ENCODE measurements around the gene DNAH17.

The DNAH17 gene

GRCh38 chr17:78573955-78574354 lies 3.2 kb downstream of the DNAH17 start:
- no peak for DNase-seq

GRCh38 chr17:78572239-78573205 lies 4.7 kb downstream of the DNAH17 start:
- DNase-seq = peak; percentile 51

GRCh38 chr17:78571329-78571728 lies 5.9 kb downstream of the DNAH17 start:
- DNase-seq = no peak

- DNase-seq = no peak
Observed at GRCh38 chr17:78568494-78569115, 8.6 kb downstream of the DNAH17 start.

GRCh38 chr17:78567991-78568390 lies 9.2 kb downstream of the DNAH17 start:
- DNase-seq = no peak

- no peak for DNase-seq
Observed at GRCh38 chr17:78566947-78567346, 10.2 kb downstream of the DNAH17 start.

- peak; percentile 75 for DNase-seq
Observed at GRCh38 chr17:78563189-78564145, 13.7 kb downstream of the DNAH17 start.

- DNase-seq = no peak
Observed at GRCh38 chr17:78562734-78563133, 14.5 kb downstream of the DNAH17 start.

- DNase-seq = no peak
Observed at GRCh38 chr17:78561166-78561565, 16.0 kb downstream of the DNAH17 start.

GRCh38 chr17:78560731-78561130 lies 16.5 kb downstream of the DNAH17 start:
- DNase-seq = no peak

GRCh38 chr17:78559749-78560368 lies 17.3 kb downstream of the DNAH17 start:
- DNase-seq = no peak

- DNase-seq = no peak
Observed at GRCh38 chr17:78558989-78559388, 18.2 kb downstream of the DNAH17 start.

- DNase-seq = peak; percentile 35
Observed at GRCh38 chr17:78558181-78558850, 18.9 kb downstream of the DNAH17 start.

- peak; percentile 66 for DNase-seq
Observed at GRCh38 chr17:78557598-78558039, 19.6 kb downstream of the DNAH17 start.

- no peak for DNase-seq
Observed at GRCh38 chr17:78556812-78557211, 20.4 kb downstream of the DNAH17 start.

- DNase-seq = peak; percentile 49
Observed at GRCh38 chr17:78555746-78556401, 21.3 kb downstream of the DNAH17 start.

- no peak for DNase-seq
Observed at GRCh38 chr17:78550464-78550863, 26.7 kb downstream of the DNAH17 start.

GRCh38 chr17:78548725-78549124 lies 28.5 kb downstream of the DNAH17 start:
- no peak for DNase-seq

GRCh38 chr17:78547035-78547434 lies 30.2 kb downstream of the DNAH17 start:
- no peak for DNase-seq

- DNase-seq = no peak
Observed at GRCh38 chr17:78546476-78546875, 30.7 kb downstream of the DNAH17 start.
